Measurements from ENCODE around the gene COPS3.

GRCh38 chr17:17253406-17253805 lies 27.6 kb downstream of the COPS3 start:
- TF ChIP-seq, protein P1, sequence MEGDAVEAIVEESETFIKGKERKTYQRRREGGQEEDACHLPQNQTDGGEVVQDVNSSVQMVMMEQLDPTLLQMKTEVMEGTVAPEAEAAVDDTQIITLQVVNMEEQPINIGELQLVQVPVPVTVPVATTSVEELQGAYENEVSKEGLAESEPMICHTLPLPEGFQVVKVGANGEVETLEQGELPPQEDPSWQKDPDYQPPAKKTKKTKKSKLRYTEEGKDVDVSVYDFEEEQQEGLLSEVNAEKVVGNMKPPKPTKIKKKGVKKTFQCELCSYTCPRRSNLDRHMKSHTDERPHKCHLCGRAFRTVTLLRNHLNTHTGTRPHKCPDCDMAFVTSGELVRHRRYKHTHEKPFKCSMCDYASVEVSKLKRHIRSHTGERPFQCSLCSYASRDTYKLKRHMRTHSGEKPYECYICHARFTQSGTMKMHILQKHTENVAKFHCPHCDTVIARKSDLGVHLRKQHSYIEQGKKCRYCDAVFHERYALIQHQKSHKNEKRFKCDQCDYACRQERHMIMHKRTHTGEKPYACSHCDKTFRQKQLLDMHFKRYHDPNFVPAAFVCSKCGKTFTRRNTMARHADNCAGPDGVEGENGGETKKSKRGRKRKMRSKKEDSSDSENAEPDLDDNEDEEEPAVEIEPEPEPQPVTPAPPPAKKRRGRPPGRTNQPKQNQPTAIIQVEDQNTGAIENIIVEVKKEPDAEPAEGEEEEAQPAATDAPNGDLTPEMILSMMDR (conservative IDR thresholded peaks at IDR 0.05 in 1 of 2, IDR thresholded peaks at IDR 0.05 in 1 of 2; ENCODE audit: extremely low read depth in 1 of 2, insufficient read depth in 1 of 2, low read depth in 1 of 2, low read length in 2 of 2), result no peak
- TF ChIP-seq EZH2 (IDR thresholded peaks at IDR 0.05; ENCODE audit: borderline replicate concordance, low read length), result no peak

Data from mammary epithelial cell (primary cell).